Upper lobe of right lung (tissue), 1 donor: Measurements from ENCODE around the gene TIMM44. TPM values are rescaled to one million over a fixed set of nuclear protein-coding genes. Genes with fewer than 3 reads are reported as not detected.

Experiments
- ATAC-seq: fragments of 200-7000 bp; cut with Tn5 transposase; one replicate; pipeline ENCODE4 v1.9.1; 2020; ENCODE audit warnings: mild to moderate bottlenecking, moderate library complexity
- DNase-seq: peaks from one replicate; pipeline ENCODE4 v3.0.0-alpha.2; 2020
- H3K27ac ChIP-seq: fragments of 200-600 bp; one replicate; pipeline ENCODE4 v1.8.0; 2022
- H3K27me3 ChIP-seq: fragments of 200-600 bp; one replicate; pipeline ENCODE4 v1.8.0; 2022; ENCODE audit warnings: mild to moderate bottlenecking
- H3K36me3 ChIP-seq: fragments of 200-600 bp; one replicate; pipeline ENCODE4 v1.8.0; 2022
- H3K4me1 ChIP-seq: fragments of 200-600 bp; one replicate; pipeline ENCODE4 v1.8.0; 2022
- H3K4me3 ChIP-seq: fragments of 200-600 bp; one replicate; pipeline ENCODE4 v1.8.0; 2022; ENCODE audit warnings: mild to moderate bottlenecking
- H3K9me3 ChIP-seq: fragments of 200-600 bp; one replicate; pipeline ENCODE4 v1.8.0; 2022
- intact Hi-C: fragments of 100-400 bp; cut with DNase I; formaldehyde crosslinking; loops from one replicate; pipeline ENCODE4 v1.11.0; 2022
- total RNA-seq: library from RNA; stranded (reverse); fragmentation: NEBNext Ultra II Directional; extraction: Animal tissue kit (Norgen Biotek cat#: 25700); gene quantifications from one replicate; pipeline ENCODE4 v1.2.1, GENCODE V29; 2021
- TF ChIP-seq, protein P1 (sequence below): fragments of 200-600 bp; IDR thresholded peaks from one replicate; pipeline ENCODE4 v1.8.0; 2022; ENCODE audit warnings: antibody characterized with exemption
- donor health status: DM: no; HTN: yes; CAD: no; lungs with severe emphysema.

The TIMM44 gene
- total RNA-seq, 1 donor from 2014 or later: 49.8 TPM

DNA sequence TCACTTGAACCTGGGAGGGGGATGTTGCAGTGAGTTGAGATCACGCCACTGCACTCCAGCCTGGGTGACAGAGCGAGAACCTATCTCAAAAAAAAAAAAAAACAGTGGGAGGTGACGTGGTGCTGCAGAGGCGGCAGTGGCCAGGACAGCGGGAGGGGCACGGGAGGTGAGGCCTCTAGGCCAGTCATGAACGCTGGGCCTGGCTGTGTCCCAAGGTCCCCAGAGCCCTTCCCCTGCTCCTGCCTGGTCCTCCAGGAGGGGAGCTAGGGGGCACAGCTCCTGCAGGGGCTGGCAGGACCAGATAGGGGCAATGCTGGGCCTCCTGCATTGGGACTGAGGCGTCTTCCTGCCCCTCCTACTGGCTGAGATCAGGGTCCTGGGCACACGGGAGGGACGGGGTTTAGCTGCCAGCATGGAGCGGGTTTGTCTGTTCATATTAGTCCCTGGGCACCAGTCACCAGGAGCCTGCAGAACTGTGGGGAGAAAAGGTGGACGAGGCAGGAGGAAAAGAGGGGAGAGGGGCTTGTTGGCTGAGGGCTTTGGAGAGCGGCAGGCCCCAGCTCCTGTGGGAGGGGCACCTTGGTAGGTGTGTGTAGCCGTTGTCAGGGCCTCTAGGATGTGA is 35.3 kb downstream of the TIMM44 start:
- peaks cover 39% of the 10 kb centered on the region for H3K36me3 ChIP-seq

DNA sequence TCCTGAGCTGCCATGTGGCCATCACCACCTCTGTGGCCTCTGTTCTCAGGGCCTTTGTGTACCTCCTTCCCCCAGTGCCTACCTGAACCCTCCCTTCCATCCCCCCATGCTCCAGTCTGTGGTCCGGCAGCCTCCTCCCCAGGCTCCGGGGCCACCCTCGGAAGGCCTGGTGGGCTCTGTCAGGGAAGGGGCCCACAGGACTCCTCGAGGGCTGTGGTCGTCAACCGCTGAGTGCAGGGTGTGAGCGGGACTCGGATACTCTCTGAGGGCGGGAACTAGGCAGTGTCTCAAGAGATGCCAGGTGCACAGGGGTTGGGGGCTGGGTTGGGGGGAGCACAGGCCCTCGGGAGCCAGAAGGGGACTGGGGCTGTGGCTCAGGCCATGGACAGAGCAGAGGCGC is 35.9 kb downstream of the TIMM44 start:
- Histone ChIP-seq H3K27ac (no peak overlapping the region), H3K4me3 (no peak overlapping the region), H3K36me3 (peaks cover 33% of the 10 kb centered on the region), H3K9me3 (no peaks in the 10 kb centered on the region), H3K4me1 (peaks cover 19% of the 10 kb centered on the region), H3K27me3 (no peaks in the 10 kb centered on the region)
- ATAC-seq: no peak
- intact Hi-C loops: no loop called here
- DNase-seq: peak; percentile 64
- TF ChIP-seq, protein P1, sequence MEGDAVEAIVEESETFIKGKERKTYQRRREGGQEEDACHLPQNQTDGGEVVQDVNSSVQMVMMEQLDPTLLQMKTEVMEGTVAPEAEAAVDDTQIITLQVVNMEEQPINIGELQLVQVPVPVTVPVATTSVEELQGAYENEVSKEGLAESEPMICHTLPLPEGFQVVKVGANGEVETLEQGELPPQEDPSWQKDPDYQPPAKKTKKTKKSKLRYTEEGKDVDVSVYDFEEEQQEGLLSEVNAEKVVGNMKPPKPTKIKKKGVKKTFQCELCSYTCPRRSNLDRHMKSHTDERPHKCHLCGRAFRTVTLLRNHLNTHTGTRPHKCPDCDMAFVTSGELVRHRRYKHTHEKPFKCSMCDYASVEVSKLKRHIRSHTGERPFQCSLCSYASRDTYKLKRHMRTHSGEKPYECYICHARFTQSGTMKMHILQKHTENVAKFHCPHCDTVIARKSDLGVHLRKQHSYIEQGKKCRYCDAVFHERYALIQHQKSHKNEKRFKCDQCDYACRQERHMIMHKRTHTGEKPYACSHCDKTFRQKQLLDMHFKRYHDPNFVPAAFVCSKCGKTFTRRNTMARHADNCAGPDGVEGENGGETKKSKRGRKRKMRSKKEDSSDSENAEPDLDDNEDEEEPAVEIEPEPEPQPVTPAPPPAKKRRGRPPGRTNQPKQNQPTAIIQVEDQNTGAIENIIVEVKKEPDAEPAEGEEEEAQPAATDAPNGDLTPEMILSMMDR: no peak

More for the DNA sequence above, 35.3 kb downstream of the TIMM44 start:
- H3K9me3 ChIP-seq: no peaks in the 10 kb centered on the region
- TF ChIP-seq, protein P1: no peak
- H3K27me3 ChIP-seq: no peaks in the 10 kb centered on the region
- H3K4me3 ChIP-seq: no peak overlapping the region
- DNase-seq (peak; percentile 61), ATAC-seq (no peak)
- no peak overlapping the region for H3K27ac ChIP-seq
- intact Hi-C loops: no loop called here
- H3K4me1 ChIP-seq: peaks cover 14% of the 10 kb centered on the region

DNA sequence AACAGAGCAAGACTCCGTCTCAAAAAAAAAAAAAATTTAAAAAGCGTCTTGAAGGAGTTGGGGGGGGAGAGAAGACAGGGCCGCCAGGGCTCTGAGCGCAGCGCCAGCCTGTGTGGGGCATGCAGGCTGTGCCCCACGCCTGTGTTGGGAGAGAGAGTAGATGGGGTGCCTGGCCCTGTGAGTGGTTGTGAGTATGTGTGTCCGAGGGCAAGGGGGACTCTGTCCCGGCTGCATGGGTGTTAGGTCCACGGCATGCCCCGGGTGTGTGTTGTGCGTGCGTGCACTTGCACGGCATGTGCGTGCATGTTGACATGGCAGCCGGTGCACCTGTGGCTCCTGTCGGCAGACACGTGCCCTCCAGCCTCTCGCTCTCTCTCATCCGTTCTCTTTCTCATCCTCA is 36.3 kb downstream of the TIMM44 start:
- intact Hi-C loops: no loop called here
- Histone ChIP-seq H3K9me3 (no peaks in the 10 kb centered on the region), H3K27me3 (no peaks in the 10 kb centered on the region), H3K4me3 (no peak overlapping the region), H3K36me3 (peaks cover 29% of the 10 kb centered on the region), H3K27ac (no peak overlapping the region), H3K4me1 (peaks cover 22% of the 10 kb centered on the region)
- no peak for ATAC-seq
- no peak for DNase-seq
- TF ChIP-seq, protein P1: no peak

DNA sequence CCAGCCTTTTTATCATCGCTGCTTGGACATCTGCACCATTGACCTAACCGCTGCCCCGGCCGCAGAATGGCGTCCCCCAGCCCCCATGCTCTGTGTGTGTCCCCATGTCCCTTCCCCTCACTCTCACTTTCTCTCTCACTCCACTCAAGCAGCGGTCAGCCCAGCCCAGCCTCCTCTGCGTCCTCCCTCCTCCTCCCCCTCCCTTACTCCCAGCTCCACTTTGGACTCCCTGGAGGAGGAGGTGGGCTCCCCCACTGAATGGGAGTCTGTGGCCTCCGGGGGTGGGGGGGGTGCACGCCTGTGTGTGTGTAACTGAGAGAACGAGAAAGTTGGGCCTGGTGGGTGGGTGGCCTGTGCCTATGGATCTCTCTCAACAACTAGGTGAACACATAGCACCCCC is 37.6 kb downstream of the TIMM44 start:
- Histone ChIP-seq H3K4me1 (peaks cover 22% of the 10 kb centered on the region), H3K27me3 (no peaks in the 10 kb centered on the region), H3K9me3 (no peaks in the 10 kb centered on the region), H3K27ac (no peak overlapping the region), H3K4me3 (no peak overlapping the region), H3K36me3 (peaks cover 16% of the 10 kb centered on the region)
- ATAC-seq: no peak
- TF ChIP-seq, protein P1: no peak
- DNase-seq: no peak
- intact Hi-C loops: no loop called here

DNA sequence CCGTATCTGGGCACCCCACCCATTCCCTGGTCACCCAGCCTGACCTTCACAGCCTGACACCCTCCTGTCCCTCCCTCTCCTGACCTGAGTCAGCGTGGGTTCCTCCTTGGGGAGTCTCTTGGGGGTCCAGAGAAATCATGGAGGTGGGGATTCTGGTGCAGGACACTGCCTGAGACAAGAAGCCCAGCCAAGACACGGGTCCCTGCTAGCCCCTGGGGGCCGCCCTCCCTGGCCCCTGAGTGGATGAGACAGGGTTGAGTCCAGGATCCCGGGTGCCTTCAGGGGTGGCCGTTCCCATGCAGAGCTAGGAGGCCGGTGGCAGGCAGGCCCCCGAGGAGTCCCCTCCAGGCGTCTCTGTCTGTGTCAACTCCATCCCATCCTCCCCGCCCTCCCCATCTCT is 38.2 kb downstream of the TIMM44 start:
- H3K4me1 ChIP-seq: peaks cover 22% of the 10 kb centered on the region
- DNase-seq (no peak), ATAC-seq (no peak)

More for the DNA sequence above, 38.2 kb downstream of the TIMM44 start:
- H3K27ac ChIP-seq: no peak overlapping the region
- intact Hi-C loops: no loop called here
- H3K27me3 ChIP-seq: no peaks in the 10 kb centered on the region
- no peaks in the 10 kb centered on the region for H3K9me3 ChIP-seq
- TF ChIP-seq, protein P1: no peak
- H3K4me3 ChIP-seq: no peak overlapping the region
- peaks cover 10% of the 10 kb centered on the region for H3K36me3 ChIP-seq
